H1 (cell line): ENCODE results near the gene KRTAP10-5. TPM values are rescaled to one million over a fixed set of nuclear protein-coding genes. Genes with fewer than 3 reads are reported as not detected.

ENCODE experiments used
- CTCF ChIA-PET: fragments of 300-600 bp; sonication (Branson Sonifier 250); formaldehyde crosslinking; loops from one replicate; lab custom pipeline; 2021; ENCODE audit not compliant: partially characterized antibody; lab: Charles Lee
- POLR2A ChIA-PET: fragments of 300-600 bp; sonication (Branson Sonifier 250); formaldehyde crosslinking; loops from one replicate; lab custom pipeline; 2021; ENCODE audit warnings: inconsistent platforms; ENCODE audit not compliant: partially characterized antibody; lab: Charles Lee
- DNase-seq, 2 experiments: peaks; one replicate each; pipeline versions ENCODE4 v3.0.0 to v3.0.0-alpha.2; 2010 to 2022; ENCODE audit warnings: low spot score in 2 of 2, low read depth in 1 of 2, mixed read lengths in 1 of 2
- FAIRE-seq: peaks from 2 replicates; lab custom pipeline; 2011; peaks lifted over from hg19 to GRCh38; lab: Jason Lieb, UNC
- H2AFZ ChIP-seq: 2 replicates; pipeline ENCODE4 v1.8.1; 2012; ENCODE audit warnings: low read length, inconsistent platforms
- H2AK5ac ChIP-seq: 2 replicates; pipeline ENCODE4 v1.6.1; 2013; ENCODE audit warnings: low read depth, low read length
- H2BK120ac ChIP-seq: replicated peaks from 2 replicates; pipeline ENCODE3; 2013; ENCODE audit warnings: low read depth, low read length, inconsistent platforms
- H2BK12ac ChIP-seq: 2 replicates; pipeline ENCODE4 v1.6.1; 2013; ENCODE audit warnings: low read depth, low read length
- H2BK15ac ChIP-seq: 2 replicates; pipeline ENCODE4 v1.6.1; 2013; ENCODE audit warnings: low read length
- H2BK20ac ChIP-seq: 2 replicates; pipeline ENCODE4 v1.6.1; 2013; ENCODE audit warnings: low read length
- H2BK5ac ChIP-seq: 2 replicates; pipeline ENCODE4 v1.6.1; 2013; ENCODE audit warnings: low read depth, low read length
- H3K14ac ChIP-seq: 2 replicates; pipeline ENCODE4 v1.6.1; 2013; ENCODE audit warnings: inconsistent platforms; ENCODE audit not compliant: insufficient read length
- H3K18ac ChIP-seq: 2 replicates; pipeline ENCODE4 v1.6.1; 2013; ENCODE audit warnings: low read length; ENCODE audit errors: extremely low read depth
- H3K23ac ChIP-seq: 2 replicates; pipeline ENCODE4 v1.6.1; 2013; ENCODE audit warnings: inconsistent platforms; ENCODE audit not compliant: insufficient read length
- H3K23me2 ChIP-seq: 2 replicates; pipeline ENCODE4 v1.6.1; 2013; ENCODE audit warnings: low read depth, low read length
- H3K27ac ChIP-seq: 2 replicates; pipeline ENCODE4 v1.6.1; 2011; ENCODE audit warnings: low read depth, low read length, inconsistent platforms
- H3K27me3 ChIP-seq, 4 experiments: replicated peaks in 1 of 4; 1 replicate in 1 of 4; 2 replicates in 3 of 4; pipeline versions ENCODE4 v1.6.1 to v1.8.1; 2011 to 2013; ENCODE audit warnings: low read length in 3 of 4, mild to moderate bottlenecking in 3 of 4, inconsistent platforms in 2 of 4, mixed read lengths in 2 of 4, moderate library complexity in 1 of 4; ENCODE audit not compliant: control insufficient read depth in 3 of 4, insufficient read depth in 3 of 4; ENCODE audit errors: extremely low read depth in 1 of 4
- H3K36me3 ChIP-seq, 4 experiments: 2 replicates each; pipeline versions ENCODE4 v1.6.1 to v1.8.1; 2011 to 2013; ENCODE audit warnings: mild to moderate bottlenecking in 4 of 4, low read length in 3 of 4, moderate library complexity in 2 of 4, control low read depth in 1 of 4, inconsistent platforms in 1 of 4; ENCODE audit not compliant: insufficient read depth in 4 of 4, control insufficient read depth in 2 of 4
- H3K4ac ChIP-seq: replicated peaks from 2 replicates; pipeline ENCODE3; 2013; ENCODE audit warnings: low read length, low read depth, mixed read lengths, inconsistent platforms; ENCODE audit not compliant: insufficient read length
- H3K4me1 ChIP-seq, 4 experiments: replicated peaks in 1 of 4; 1 replicate in 1 of 4; 2 replicates in 3 of 4; pipeline versions ENCODE4 v1.6.1 to v1.8.1; 2011 to 2013; ENCODE audit warnings: low read length in 3 of 4, inconsistent platforms in 2 of 4, mixed read lengths in 1 of 4; ENCODE audit not compliant: insufficient read depth in 4 of 4, control insufficient read depth in 3 of 4
- H3K4me2 ChIP-seq, 2 experiments: 2 replicates each; pipeline versions ENCODE4 v1.6.1 to v1.8.1; 2011 to 2013; ENCODE audit warnings: low read depth in 2 of 2, low read length in 2 of 2, control low read depth in 1 of 2, inconsistent platforms in 1 of 2, mild to moderate bottlenecking in 1 of 2; ENCODE audit not compliant: insufficient read depth in 1 of 2
- H3K4me3 ChIP-seq, 4 experiments: fragments of 200-600, 300-600 bp in 1 of 4; sonication (generic), shearing (Covaris generic), sonication (Bioruptor Twin) in 1 of 4; 2 replicates each; pipeline versions ENCODE4 v1.5.1 to v1.8.1; 2011 to 2016; ENCODE audit warnings: low read length in 4 of 4, low read depth in 3 of 4, control low read depth in 2 of 4, inconsistent platforms in 2 of 4, mild to moderate bottlenecking in 2 of 4, mixed read lengths in 1 of 4, moderate library complexity in 1 of 4; ENCODE audit not compliant: insufficient read depth in 2 of 4; ENCODE audit errors: extremely low read depth in 1 of 4
- H3K56ac ChIP-seq: replicated peaks from 2 replicates; pipeline ENCODE3; 2013; ENCODE audit warnings: low read depth, mild to moderate bottlenecking, mixed read lengths, low read length, inconsistent platforms; ENCODE audit not compliant: insufficient read length
- H3K79me1 ChIP-seq: 2 replicates; pipeline ENCODE4 v1.6.1; 2013; ENCODE audit warnings: low read depth, low read length, control low read depth
- H3K79me2 ChIP-seq, 2 experiments: 2 replicates each; pipeline versions ENCODE4 v1.6.1 to v1.8.1; 2012 to 2013; ENCODE audit warnings: low read length in 2 of 2, mild to moderate bottlenecking in 2 of 2, inconsistent platforms in 1 of 2; ENCODE audit not compliant: insufficient read depth in 2 of 2, control insufficient read depth in 1 of 2
- H3K9ac ChIP-seq, 4 experiments: replicated peaks in 1 of 4; 1 replicate in 1 of 4; 2 replicates in 3 of 4; pipeline versions ENCODE4 v1.6.1 to v1.8.1; 2011 to 2013; ENCODE audit warnings: low read depth in 3 of 4, low read length in 3 of 4, control low read depth in 2 of 4, mild to moderate bottlenecking in 2 of 4, moderate library complexity in 2 of 4, inconsistent platforms in 1 of 4; ENCODE audit errors: extremely low read depth in 1 of 4
- H3K9me3 ChIP-seq, 2 experiments: 2 replicates each; pipeline versions ENCODE4 v1.6.1 to v1.8.1; 2012 to 2013; ENCODE audit warnings: mild to moderate bottlenecking in 2 of 2, moderate library complexity in 2 of 2, control low read depth in 1 of 2, inconsistent platforms in 1 of 2, low read depth in 1 of 2, low read length in 1 of 2, mixed read lengths in 1 of 2; ENCODE audit not compliant: insufficient read depth in 2 of 2
- H4K20me1 ChIP-seq, 2 experiments: replicated peaks in 1 of 2; 2 replicates each; pipeline versions ENCODE3 to v1.8.1; 2011 to 2013; ENCODE audit warnings: inconsistent platforms in 2 of 2, low read length in 2 of 2, mild to moderate bottlenecking in 1 of 2; ENCODE audit not compliant: insufficient read depth in 2 of 2, control insufficient read depth in 1 of 2
- H4K5ac ChIP-seq: 2 replicates; pipeline ENCODE4 v1.6.1; 2013; ENCODE audit warnings: low read length, low read depth, mixed read lengths, inconsistent platforms; ENCODE audit not compliant: insufficient read length
- H4K8ac ChIP-seq: 2 replicates; pipeline ENCODE4 v1.8.0; 2013; ENCODE audit warnings: mild to moderate bottlenecking, moderate library complexity, low read length, inconsistent platforms; ENCODE audit not compliant: insufficient read depth; ENCODE audit errors: extremely low read depth
- H4K91ac ChIP-seq: replicated peaks from 2 replicates; pipeline ENCODE3; 2013; ENCODE audit warnings: low read length, mixed read lengths, inconsistent platforms; ENCODE audit not compliant: insufficient read length
- EP300 ChIP-seq, 2 experiments: IDR thresholded peaks; 1 replicate in 1 of 2; 2 replicates in 1 of 2; pipeline ENCODE4 v1.6.1; 2011 to 2012; ENCODE audit warnings: low read depth in 2 of 2, low read length in 2 of 2, mild to moderate bottlenecking in 2 of 2, borderline replicate concordance in 1 of 2, inconsistent platforms in 1 of 2, moderate library complexity in 1 of 2
- JUN ChIP-seq: IDR thresholded peaks from 2 replicates; pipeline ENCODE4 v1.6.1; 2011; ENCODE audit warnings: low read depth, mild to moderate bottlenecking, improper control_type of control experiment, low read length
- JUND ChIP-seq: IDR thresholded peaks from 2 replicates; pipeline ENCODE4 v1.6.1; 2011; ENCODE audit warnings: mild to moderate bottlenecking, improper control_type of control experiment, low read length
- KDM1A ChIP-seq: fragments of 200-600, 300-600 bp; sonication (generic); IDR thresholded peaks from 2 replicates; pipeline ENCODE4 v1.7.1; 2016; ENCODE audit warnings: mild to moderate bottlenecking, low read length, borderline replicate concordance
- NANOG ChIP-seq: IDR thresholded peaks from 2 replicates; pipeline ENCODE4 v1.6.1; 2011; ENCODE audit warnings: low read length, low read depth, mild to moderate bottlenecking, inconsistent platforms; ENCODE audit not compliant: insufficient read depth, poor library complexity, severe bottlenecking
- POLR2AphosphoS5 ChIP-seq: IDR thresholded peaks from 2 replicates; pipeline ENCODE4 v1.6.1; 2011; ENCODE audit warnings: low read depth, low read length
- SAP30 ChIP-seq: fragments of 300-600 bp; sonication (generic); IDR thresholded peaks from 2 replicates; pipeline ENCODE4 v1.7.1; 2012; ENCODE audit warnings: low read length, moderate library complexity, mild to moderate bottlenecking, inconsistent platforms; ENCODE audit not compliant: insufficient read depth, insufficient replicate concordance
- SP1 ChIP-seq: IDR thresholded peaks from 2 replicates; pipeline ENCODE4 v1.6.1; 2011; ENCODE audit warnings: low read depth, low read length
- WGBS, 2 experiments: shearing (Covaris generic) in 1 of 2; methylation state at CpG; one replicate each; pipeline versions ENCODE4 v1.1.6 to v1.1.7; 2013 to 2015; ENCODE audit warnings: low lambda C conversion rate in 2 of 2, mixed read lengths in 2 of 2, inconsistent platforms in 1 of 2, low coverage in 1 of 2, missing lambda C conversion rate in 1 of 2; ENCODE audit not compliant: insufficient replicate concordance in 2 of 2, insufficient coverage in 1 of 2, insufficient read length in 1 of 2; ENCODE audit errors: extremely low coverage in 1 of 2, missing lambda C conversion rate in 1 of 2; 5-methylcytosine and 5-hydroxymethylcytosine counted together
- polyA plus RNA-seq, 7 experiments: library from polyadenylated mRNA; depleted of rRNA in 3 of 7; stranded (reverse) in 5 of 7; unstranded in 2 of 7; fragments of >200 nt in 5 of 7; fragments of 200-250 nt in 2 of 7; gene quantifications; 1 replicate in 5 of 7; 2 replicates in 1 of 7; 4 replicates in 1 of 7; pipeline versions ENCODE4 v1.2.1 to v1.2.3, GENCODE V29; 2011 to 2013; ENCODE audit warnings: missing spikeins in 2 of 7, mixed read lengths in 2 of 7
- total RNA-seq: library from RNA; stranded (reverse); fragmentation: NEBNext Ultra II Directional; extraction: Animal tissue kit (Norgen Biotek cat#: 25700); gene quantifications from 2 replicates; pipeline ENCODE4 v1.2.1, GENCODE V29; 2021
- TF ChIP-seq, protein P1 (sequence below): IDR thresholded peaks from 2 replicates; pipeline ENCODE4 v1.6.1; 2012; ENCODE audit warnings: low read length, inconsistent platforms

The KRTAP10-5 gene
- total and polyA plus RNA-seq, 2 of the 8 experiments (the other 6 are each of a cell fraction or from before 2014, with no cell fraction given): 0.09 TPM; not detected in 1

GRCh38 chr21:44537930-44538911 lies 42.2 kb downstream of the KRTAP10-5 start:
- Histone ChIP-seq H2AFZ (no peak overlapping the region), H3K9ac (no peak overlapping the region), H2BK120ac (no peak overlapping the region), H3K36me3 (no peaks in the 10 kb centered on the region), H2BK20ac (no peak overlapping the region), H4K91ac (no peak overlapping the region), H4K8ac (no peak overlapping the region; the same call in 1 of the 2 replicates), H3K27ac (no peak overlapping the region), H3K4me2 (no peak overlapping the region), H3K14ac (no peak overlapping the region), H2BK12ac (no peak overlapping the region), H3K9me3 (0 out of 4 replicates have a peak, but pooled peaks cover 0 to 3% of the 10 kb centered on the region in 2 experiments), H2BK5ac (no peak overlapping the region), H2AK5ac (no peak overlapping the region), H3K56ac (no peak overlapping the region), H3K18ac (no peak overlapping the region), H2BK15ac (no peak overlapping the region), H3K4me3 (no peak overlapping the region), H4K20me1 (no peaks in the 10 kb centered on the region), H3K27me3 (no peaks in the 10 kb centered on the region), H3K23ac (no peak overlapping the region), H3K4ac (no peak overlapping the region), H4K5ac (no peak overlapping the region), H3K23me2 (no peaks in the 10 kb centered on the region), H3K4me1 (peaks cover 0 to 2% (median 0%) of the 10 kb centered on the region in 4 experiments; a peak in 1 of 7 replicates), H3K79me2 (no peaks in the 10 kb centered on the region), H3K79me1 (no peaks in the 10 kb centered on the region)
- ChIA-PET POLR2A (interaction anchor here (1.0 kb wide), 2 partner anchors 9 to 39 kb away, joined by 3 to 4 read pairs; no protein-coding TSS in a partner anchor), CTCF (interaction anchor here (0.7 to 1.7 kb wide), 6 partner anchors 11 to 353 kb away, joined by 3 to 5 read pairs (median 4); no protein-coding TSS in a partner anchor)
- FAIRE-seq (no peak), DNase-seq (peak in 1 of 2 experiments; percentile 42)
- WGBS, 2 experiments: 91% methylated on average over 30 of the region's 33 CpGs; no CpG with 5 or more reads in 1 of the 2 experiments
- TF ChIP-seq NANOG (no peak), KDM1A (no peak), SP1 (no peak), SAP30 (no peak), POLR2AphosphoS5 (no peak), JUN (no peak), EP300 (IDR thresholded peaks at IDR 0.05; ENCODE audit: borderline replicate concordance in 1 of 2, low read depth in 2 of 2, low read length in 2 of 2) (no peak), JUND (no peak)
- TF ChIP-seq, protein P1, sequence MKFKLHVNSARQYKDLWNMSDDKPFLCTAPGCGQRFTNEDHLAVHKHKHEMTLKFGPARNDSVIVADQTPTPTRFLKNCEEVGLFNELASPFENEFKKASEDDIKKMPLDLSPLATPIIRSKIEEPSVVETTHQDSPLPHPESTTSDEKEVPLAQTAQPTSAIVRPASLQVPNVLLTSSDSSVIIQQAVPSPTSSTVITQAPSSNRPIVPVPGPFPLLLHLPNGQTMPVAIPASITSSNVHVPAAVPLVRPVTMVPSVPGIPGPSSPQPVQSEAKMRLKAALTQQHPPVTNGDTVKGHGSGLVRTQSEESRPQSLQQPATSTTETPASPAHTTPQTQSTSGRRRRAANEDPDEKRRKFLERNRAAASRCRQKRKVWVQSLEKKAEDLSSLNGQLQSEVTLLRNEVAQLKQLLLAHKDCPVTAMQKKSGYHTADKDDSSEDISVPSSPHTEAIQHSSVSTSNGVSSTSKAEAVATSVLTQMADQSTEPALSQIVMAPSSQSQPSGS: no peak
